ENCODE data around the gene FOXD2.

Gene FOXD2

GRCh38 chr1:47396671-47397196 lies 41.1 kb upstream of the FOXD2 start:
- TF ChIP-seq, protein P1, sequence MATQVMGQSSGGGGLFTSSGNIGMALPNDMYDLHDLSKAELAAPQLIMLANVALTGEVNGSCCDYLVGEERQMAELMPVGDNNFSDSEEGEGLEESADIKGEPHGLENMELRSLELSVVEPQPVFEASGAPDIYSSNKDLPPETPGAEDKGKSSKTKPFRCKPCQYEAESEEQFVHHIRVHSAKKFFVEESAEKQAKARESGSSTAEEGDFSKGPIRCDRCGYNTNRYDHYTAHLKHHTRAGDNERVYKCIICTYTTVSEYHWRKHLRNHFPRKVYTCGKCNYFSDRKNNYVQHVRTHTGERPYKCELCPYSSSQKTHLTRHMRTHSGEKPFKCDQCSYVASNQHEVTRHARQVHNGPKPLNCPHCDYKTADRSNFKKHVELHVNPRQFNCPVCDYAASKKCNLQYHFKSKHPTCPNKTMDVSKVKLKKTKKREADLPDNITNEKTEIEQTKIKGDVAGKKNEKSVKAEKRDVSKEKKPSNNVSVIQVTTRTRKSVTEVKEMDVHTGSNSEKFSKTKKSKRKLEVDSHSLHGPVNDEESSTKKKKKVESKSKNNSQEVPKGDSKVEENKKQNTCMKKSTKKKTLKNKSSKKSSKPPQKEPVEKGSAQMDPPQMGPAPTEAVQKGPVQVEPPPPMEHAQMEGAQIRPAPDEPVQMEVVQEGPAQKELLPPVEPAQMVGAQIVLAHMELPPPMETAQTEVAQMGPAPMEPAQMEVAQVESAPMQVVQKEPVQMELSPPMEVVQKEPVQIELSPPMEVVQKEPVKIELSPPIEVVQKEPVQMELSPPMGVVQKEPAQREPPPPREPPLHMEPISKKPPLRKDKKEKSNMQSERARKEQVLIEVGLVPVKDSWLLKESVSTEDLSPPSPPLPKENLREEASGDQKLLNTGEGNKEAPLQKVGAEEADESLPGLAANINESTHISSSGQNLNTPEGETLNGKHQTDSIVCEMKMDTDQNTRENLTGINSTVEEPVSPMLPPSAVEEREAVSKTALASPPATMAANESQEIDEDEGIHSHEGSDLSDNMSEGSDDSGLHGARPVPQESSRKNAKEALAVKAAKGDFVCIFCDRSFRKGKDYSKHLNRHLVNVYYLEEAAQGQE (IDR thresholded peaks at IDR 0.05; ENCODE audit: insufficient read depth in 1 of 2, low read depth in 2 of 2, low read length in 2 of 2) = no peak
- TF ChIP-seq FOXP2 (optimal IDR thresholded peaks at IDR 0.05; ENCODE audit: borderline replicate concordance, extremely low read depth, extremely low read length, insufficient read depth) = no peak
- TF ChIP-seq POLR2AphosphoS5 (IDR thresholded peaks at IDR 0.05; ENCODE audit: low read depth, low read length) = no peak
- no peak for TF ChIP-seq TAF1 (IDR thresholded peaks at IDR 0.05; ENCODE audit: borderline replicate concordance, insufficient read depth, low read length)
- TF ChIP-seq SIN3A (IDR thresholded peaks at IDR 0.05; ENCODE audit: borderline replicate concordance, insufficient read depth, low read length) = no peak

DNA sequence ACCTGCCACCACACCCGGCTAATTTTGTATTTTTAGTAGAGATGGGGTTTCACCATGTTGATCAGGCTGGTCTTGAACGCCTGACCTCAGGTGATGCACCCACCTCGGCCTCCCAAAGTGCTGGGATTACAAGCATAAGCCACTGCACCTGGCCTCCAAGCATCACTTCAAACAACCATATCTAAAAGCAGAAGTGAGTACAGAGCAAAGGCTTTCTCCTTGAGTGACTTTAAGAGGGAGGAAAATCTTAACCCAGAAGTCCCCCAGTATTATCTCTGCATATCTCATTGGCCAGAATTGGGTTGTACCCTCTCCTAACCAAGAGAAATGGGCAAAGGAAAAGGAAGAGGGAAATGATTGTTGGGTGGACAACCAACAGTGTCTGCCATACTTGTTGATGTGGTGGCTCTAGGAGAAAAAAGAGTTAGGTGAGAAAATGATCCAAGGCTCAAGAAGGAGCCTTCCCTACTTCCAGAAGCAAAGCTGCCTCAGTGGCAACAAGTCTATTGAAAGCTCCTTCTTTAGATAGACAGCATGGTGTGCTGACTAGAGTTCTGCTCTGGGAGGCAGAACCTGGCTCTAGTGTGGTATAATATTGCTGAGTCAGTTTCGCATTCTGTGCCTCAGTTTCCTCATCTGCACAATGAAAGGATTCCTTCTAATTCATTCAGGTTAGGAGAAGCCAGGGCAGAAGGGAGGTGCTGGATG lies 38.6 kb upstream of the FOXD2 start:
- TF ChIP-seq POLR2AphosphoS5 (IDR thresholded peaks at IDR 0.05; ENCODE audit: low read depth, low read length) = no peak
- no peak for TF ChIP-seq FOXP2 (optimal IDR thresholded peaks at IDR 0.05; ENCODE audit: borderline replicate concordance, extremely low read depth, extremely low read length, insufficient read depth)
- TF ChIP-seq SIN3A (IDR thresholded peaks at IDR 0.05; ENCODE audit: borderline replicate concordance, insufficient read depth, low read length) = no peak
- TF ChIP-seq TAF1 (IDR thresholded peaks at IDR 0.05; ENCODE audit: borderline replicate concordance, insufficient read depth, low read length) = no peak
- TF ChIP-seq, protein P1 (IDR thresholded peaks at IDR 0.05; ENCODE audit: insufficient read depth in 1 of 2, low read depth in 2 of 2, low read length in 2 of 2) = no peak

- TF ChIP-seq POLR2AphosphoS5 (IDR thresholded peaks at IDR 0.05; ENCODE audit: low read depth, low read length) = no peak
- no peak for TF ChIP-seq SIN3A (IDR thresholded peaks at IDR 0.05; ENCODE audit: borderline replicate concordance, insufficient read depth, low read length)
- TF ChIP-seq TAF1 (IDR thresholded peaks at IDR 0.05; ENCODE audit: borderline replicate concordance, insufficient read depth, low read length) = no peak
- no peak for TF ChIP-seq FOXP2 (optimal IDR thresholded peaks at IDR 0.05; ENCODE audit: borderline replicate concordance, extremely low read depth, extremely low read length, insufficient read depth)
- TF ChIP-seq, protein P1 (IDR thresholded peaks at IDR 0.05; ENCODE audit: insufficient read depth in 1 of 2, low read depth in 2 of 2, low read length in 2 of 2) = no peak
Observed at GRCh38 chr1:47399846-47400155, 38.0 kb upstream of the FOXD2 start.

DNA sequence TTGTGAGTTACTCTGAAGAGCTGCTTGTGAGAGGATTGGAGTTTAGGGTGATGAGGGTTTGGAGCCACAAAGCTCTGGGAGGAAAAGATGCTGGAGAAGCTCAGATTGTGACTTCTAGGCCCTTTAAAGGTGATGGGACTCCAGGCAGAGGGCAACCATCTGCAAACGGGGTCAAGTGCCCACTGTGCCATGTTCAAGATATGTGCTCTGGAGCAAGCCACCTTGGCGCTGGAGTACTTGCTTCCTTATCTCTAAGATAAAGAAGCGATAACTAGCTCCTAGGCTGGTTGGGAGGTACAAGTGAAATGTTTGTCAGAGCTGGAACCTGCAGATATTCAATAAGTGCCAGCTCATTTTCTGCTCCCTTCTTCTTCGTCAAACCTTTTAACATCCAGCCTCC lies 36.1 kb upstream of the FOXD2 start:
- TF ChIP-seq TAF1 (IDR thresholded peaks at IDR 0.05; ENCODE audit: borderline replicate concordance, insufficient read depth, low read length) (no peak), POLR2AphosphoS5 (IDR thresholded peaks at IDR 0.05; ENCODE audit: low read depth, low read length) (no peak), SIN3A (IDR thresholded peaks at IDR 0.05; ENCODE audit: borderline replicate concordance, insufficient read depth, low read length) (no peak), FOXP2 (optimal IDR thresholded peaks at IDR 0.05; ENCODE audit: borderline replicate concordance, extremely low read depth, extremely low read length, insufficient read depth) (no peak)
- TF ChIP-seq, protein P1 (IDR thresholded peaks at IDR 0.05; ENCODE audit: insufficient read depth in 1 of 2, low read depth in 2 of 2, low read length in 2 of 2) = no peak

Data from PFSK-1 (cell line).